Stimulated activated CD4-positive, alpha-beta T cell treated with anti-CD3 and anti-CD28 coated beads, Interleukin-15, amount 100 ng/mL, for 24 hours (primary cell): Measurements from ENCODE around the gene DYRK1B.
A peak's percentile ranks its signal among the peaks of the same experiment; 100 is the strongest.

Source experiments
- DNase-seq: peaks from one replicate; pipeline ENCODE4 v3.0.0-alpha.2; 2020

Gene DYRK1B

GRCh38 chr19:39852882-39853281 lies 18.9 kb upstream of the DYRK1B start:
- no peak for DNase-seq

- DNase-seq, result no peak
Observed at GRCh38 chr19:39850892-39851291, 16.9 kb upstream of the DYRK1B start.

GRCh38 chr19:39848392-39848791 lies 14.4 kb upstream of the DYRK1B start:
- no peak for DNase-seq

GRCh38 chr19:39847525-39847924 lies 13.6 kb upstream of the DYRK1B start:
- no peak for DNase-seq

- no peak for DNase-seq
Observed at GRCh38 chr19:39846678-39847486, 12.9 kb upstream of the DYRK1B start.

GRCh38 chr19:39845933-39846677 lies 12.1 kb upstream of the DYRK1B start, which contains the start of gene FBL:
Gene FBL (minus strand): TSS chr19:39846379. CDS start chr19:39846300, 79 bp downstream.
- DNase-seq, result peak; percentile 98

- DNase-seq, result peak; percentile 38
Observed at GRCh38 chr19:39845584-39845932, 11.6 kb upstream of the DYRK1B start.

GRCh38 chr19:39845172-39845571 lies 11.2 kb upstream of the DYRK1B start:
- no peak for DNase-seq

GRCh38 chr19:39843919-39844793 lies 10.2 kb upstream of the DYRK1B start:
- DNase-seq, result peak; percentile 21

GRCh38 chr19:39842693-39843435 lies 8.9 kb upstream of the DYRK1B start:
- DNase-seq, result no peak

- no peak for DNase-seq
Observed at GRCh38 chr19:39841041-39841440, 7.1 kb upstream of the DYRK1B start.

- no peak for DNase-seq
Observed at GRCh38 chr19:39840492-39840891, 6.5 kb upstream of the DYRK1B start.

- DNase-seq, result no peak
Observed at GRCh38 chr19:39839678-39840327, 5.8 kb upstream of the DYRK1B start.

GRCh38 chr19:39838569-39838968 lies 4.6 kb upstream of the DYRK1B start:
- no peak for DNase-seq

GRCh38 chr19:39837978-39838377 lies 4.0 kb upstream of the DYRK1B start:
- no peak for DNase-seq

GRCh38 chr19:39834287-39834841 lies 402 bp upstream of the DYRK1B start:
- DNase-seq, result no peak

- DNase-seq, result no peak
Observed at GRCh38 chr19:39833160-39833463, 850 bp downstream of the DYRK1B start.

GRCh38 chr19:39832341-39833083 lies 1.4 kb downstream of the DYRK1B start:
- no peak for DNase-seq

- DNase-seq, result no peak
Observed at GRCh38 chr19:39831679-39832078, 2.3 kb downstream of the DYRK1B start.

GRCh38 chr19:39830847-39831246 lies 3.1 kb downstream of the DYRK1B start:
- no peak for DNase-seq

GRCh38 chr19:39830406-39830805 lies 3.6 kb downstream of the DYRK1B start:
- no peak for DNase-seq
